OCI-LY3 (cell line): ENCODE measurements around the gene COL9A1.

ENCODE experiments used
- CTCF ChIP-seq: fragments of 200-600, 300-600 bp; sonication (generic); IDR thresholded peaks from 2 replicates; pipeline ENCODE4 v1.5.1; 2014; ENCODE audit warnings: antibody characterized with exemption, low read length, low read depth
- EZH2phosphoT487 ChIP-seq: fragments of 200-600 bp; shearing (Covaris generic); IDR thresholded peaks from 2 replicates; pipeline ENCODE4 v1.6.1; 2018; ENCODE audit warnings: antibody characterized with exemption, mixed run types, low read depth

GRCh38 chr6:70286905-70287304, 16.0 kb downstream of the COL9A1 start:
- TF ChIP-seq CTCF (no peak), EZH2phosphoT487 (no peak)
